ENCODE data around the gene ZCCHC14.

- TF ChIP-seq CTCF (IDR thresholded peaks at IDR 0.05) (no peak), EP300 (IDR thresholded peaks at IDR 0.05; ENCODE audit: low read depth) (no peak), POLR2A (IDR thresholded peaks at IDR 0.05) (no peak)
Observed at GRCh38 chr16:87489434-87490045, 3.3 kb downstream of the ZCCHC14 start.

Measured in transverse colon (tissue), 3 donors.